HG03565 (cell line): ENCODE measurements around the gene CBX1.
A peak's percentile ranks its signal among the peaks of the same experiment; 100 is the strongest.
"Not testable (repeated sequence)": the region's sequence is repeated elsewhere in the genome, so short reads cannot be mapped to it uniquely, and the experiment has no call there.

Experiments
- ATAC-seq: cut with Tn5 transposase; IDR thresholded peaks from one replicate; pipeline ENCODE4 v1.9.1; 2021; ENCODE audit warnings: mild to moderate bottlenecking, moderate library complexity; ENCODE audit not compliant: unreplicated experiment

Gene CBX1

DNA sequence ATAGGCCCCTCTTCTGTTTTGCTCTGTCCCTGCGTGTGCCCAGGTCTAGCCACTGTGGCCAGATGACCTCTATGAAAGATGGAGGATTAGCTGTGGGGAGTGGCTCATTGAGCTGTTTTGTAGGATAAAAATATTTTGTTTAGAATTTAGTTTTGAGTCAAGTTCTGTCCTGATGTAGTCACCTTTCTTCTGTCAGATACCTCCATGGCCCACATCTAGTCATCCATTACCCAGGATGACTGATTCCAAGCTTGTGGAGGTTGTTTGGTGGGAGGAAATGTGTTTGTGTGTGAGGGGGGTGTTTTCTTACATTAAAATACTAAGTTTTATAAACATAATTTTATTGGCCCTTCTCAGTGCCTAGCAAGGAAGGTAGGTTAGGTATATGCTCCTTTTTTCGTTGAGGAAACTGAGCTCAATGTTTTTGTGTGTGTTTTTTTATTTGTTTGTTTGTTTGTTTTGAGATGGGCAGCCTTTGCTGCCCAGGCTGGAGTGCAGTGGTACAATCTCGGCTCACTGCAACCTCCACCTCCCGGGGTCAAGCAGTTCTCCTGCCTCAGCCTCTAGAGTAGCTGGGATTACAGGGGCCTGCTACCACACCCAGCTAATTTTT lies 22.6 kb upstream of the CBX1 start:
- no peak for ATAC-seq

DNA sequence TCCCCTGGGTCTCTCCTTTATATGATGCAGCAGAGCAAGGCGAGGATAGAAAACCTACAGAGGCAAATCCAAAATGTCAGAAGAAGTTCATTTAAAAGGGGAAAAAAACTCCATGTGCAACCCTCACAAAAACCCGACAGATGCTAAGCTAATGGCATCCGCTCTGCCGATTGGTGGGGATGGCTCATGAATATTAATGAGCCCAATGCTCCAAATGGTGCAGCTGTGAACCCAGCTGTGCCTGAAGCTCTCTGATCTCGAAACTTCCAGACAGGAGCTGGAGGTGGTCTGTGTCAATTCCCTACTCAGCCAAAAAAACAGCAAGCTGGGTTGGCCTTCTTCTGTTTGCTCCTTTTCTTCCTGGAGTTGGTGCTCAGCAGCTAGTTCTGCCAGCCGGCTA lies 21.8 kb upstream of the CBX1 start:
- no peak for ATAC-seq

DNA sequence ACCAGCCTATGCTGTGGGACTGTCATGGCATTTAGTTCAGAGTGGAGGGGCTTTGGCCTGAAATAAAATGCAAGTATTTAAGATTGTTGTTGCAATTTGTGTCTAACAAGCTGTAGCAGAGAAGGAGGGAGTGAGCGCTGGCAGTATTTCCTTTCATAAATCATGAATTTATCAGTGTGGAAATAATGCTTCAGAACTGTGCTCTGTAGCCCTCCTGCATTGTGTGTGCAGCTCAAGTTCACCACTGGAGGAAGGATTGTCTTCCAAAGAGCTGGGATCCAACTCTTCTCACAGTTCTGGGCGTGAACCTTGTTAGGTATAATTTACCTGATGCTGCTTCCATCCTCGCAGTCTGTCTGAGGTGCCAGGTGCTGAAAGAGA lies 21.4 kb upstream of the CBX1 start:
- ATAC-seq = no peak

DNA sequence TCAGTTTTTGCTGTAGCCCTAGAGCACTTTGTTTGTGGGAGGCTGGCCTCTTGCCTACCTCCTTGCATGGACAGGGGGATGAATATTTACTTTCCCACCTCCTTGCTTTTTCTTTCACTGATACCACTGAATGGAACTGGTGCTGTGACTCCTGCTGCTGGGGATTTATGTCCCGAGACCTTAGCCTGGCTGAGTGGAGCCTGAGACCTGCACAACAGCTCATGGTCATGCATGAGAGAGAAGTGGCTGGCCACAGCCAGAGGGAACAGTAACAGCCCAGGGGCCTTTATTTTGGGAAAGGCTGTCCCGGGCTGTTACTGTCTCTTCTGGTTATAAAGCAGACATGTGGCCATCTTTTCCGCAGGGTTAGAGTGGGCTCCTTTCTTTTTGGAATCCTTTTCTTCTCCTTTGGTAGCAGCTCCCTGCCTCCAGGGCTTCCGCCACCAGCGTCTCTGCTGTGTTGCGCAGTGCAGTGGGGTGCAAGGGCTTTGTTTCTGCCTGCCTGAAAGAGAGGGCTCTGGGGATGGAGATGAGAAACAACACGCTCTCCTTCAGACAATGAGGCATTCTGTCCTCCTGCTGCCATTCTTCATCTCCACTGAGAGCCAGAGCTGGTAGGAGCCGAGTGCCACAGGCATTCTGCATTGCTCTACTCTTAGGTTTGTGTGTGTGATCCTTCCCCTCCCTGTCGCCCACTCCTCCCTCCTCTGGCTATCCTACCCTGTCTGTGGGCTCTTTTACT lies 20.8 kb upstream of the CBX1 start:
- ATAC-seq = no peak

DNA sequence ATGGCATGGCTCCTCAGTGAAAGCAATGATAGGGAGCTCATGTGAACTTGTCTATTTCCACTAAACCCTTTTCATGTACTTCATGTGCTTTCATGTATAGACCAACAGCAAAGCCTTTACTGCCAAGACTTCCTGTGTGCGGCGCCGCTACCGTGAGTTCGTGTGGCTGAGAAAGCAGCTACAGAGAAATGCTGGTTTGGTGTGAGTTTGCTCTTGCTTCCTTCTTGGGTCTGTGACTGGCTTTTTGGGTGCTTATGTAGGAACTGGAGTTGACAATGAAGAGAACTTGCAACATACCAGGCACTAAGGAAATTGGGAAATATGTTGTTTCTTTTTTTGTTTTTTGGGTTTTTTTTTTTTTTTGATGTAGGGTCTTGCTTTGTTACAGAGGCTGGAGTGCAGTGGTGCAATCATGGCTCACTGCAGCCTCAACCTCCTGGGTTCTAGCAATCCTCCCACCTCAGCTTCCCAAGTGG lies 12.0 kb upstream of the CBX1 start:
- no peak for ATAC-seq

DNA sequence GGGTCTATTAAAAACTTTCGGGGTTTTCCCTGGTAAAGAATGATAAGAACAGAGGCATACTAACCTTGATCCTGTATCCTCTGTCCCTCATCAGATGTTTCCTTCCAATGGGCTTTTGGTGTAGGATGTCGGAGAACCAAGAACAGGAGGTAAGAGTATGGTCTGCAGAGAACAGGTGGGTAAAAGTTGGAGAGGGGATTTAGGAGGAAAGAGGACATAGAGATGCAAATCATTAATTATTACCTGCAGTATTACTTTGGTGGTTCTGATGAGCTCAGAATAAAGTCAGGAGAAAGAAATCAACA lies 10.6 kb upstream of the CBX1 start:
- ATAC-seq = no peak

DNA sequence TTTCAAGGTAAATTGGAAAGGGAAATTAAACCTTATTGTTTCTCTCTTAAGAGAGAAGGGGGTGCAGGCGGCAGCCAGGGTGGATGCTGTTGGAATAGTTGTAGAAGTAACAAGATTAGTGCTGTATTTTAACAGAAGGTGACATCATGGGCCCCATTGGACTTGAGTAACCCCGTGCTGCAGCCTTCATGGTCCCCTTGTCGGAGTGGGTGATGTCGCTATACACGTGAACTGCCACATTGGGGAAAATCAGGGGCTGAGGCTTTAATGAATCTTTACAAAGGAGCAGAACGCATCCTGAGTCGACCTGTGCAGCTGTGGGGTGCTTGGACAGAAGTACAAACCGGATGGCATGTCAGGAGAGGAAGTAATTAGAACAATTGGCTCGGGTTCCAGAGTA lies 9.5 kb upstream of the CBX1 start:
- no peak for ATAC-seq

DNA sequence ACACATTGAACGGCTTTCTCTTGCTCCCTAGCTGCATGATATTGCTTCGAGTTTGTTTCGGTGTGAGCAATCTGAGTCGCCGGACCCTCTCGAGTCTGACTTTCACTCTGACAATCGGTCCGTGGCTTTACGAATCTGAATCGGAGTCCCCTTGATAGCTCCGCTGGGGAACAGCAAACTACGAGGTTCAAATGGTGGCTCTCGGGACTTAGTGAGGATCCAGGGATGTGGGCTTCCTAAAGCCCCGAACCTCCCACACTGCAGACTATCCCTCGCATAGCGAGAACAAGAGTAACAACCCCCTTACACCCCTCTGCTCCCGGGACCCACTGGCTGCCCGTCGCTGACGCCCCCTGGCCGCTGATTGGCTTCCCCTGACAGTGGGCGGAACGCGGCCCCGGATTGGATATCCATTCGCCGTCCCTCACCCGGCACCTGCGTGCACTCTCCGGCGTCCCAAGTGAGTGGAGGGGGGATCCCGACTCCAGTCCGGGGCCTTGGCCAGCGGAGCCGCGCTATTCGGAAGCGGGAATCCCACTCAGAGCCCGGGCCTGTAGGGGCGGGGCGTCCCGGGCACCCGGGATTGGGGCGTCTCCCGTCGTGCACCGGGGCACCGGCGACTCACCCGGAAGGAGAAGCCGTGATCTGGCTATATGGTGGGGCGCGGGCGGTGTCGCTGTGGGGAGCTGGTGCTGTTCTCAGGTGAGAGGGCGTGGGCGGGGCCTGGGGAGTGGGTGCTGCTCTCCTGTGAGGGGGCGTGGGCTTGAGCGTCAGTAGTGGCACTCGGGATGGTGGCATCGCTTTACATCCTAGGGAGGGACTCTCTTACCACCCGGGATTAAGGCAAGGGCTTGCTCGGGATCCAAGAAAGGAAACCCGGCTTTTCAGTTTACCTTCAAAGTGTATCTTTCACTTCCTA lies 6.1 kb upstream of the CBX1 start, which contains the start of gene SNX11:
TSS of gene SNX11 (plus strand) at position 630 of the 919 bp plus-strand sequence. CDS start 4,278 bp downstream, outside the sequence.
- peak; percentile 54 for ATAC-seq

DNA sequence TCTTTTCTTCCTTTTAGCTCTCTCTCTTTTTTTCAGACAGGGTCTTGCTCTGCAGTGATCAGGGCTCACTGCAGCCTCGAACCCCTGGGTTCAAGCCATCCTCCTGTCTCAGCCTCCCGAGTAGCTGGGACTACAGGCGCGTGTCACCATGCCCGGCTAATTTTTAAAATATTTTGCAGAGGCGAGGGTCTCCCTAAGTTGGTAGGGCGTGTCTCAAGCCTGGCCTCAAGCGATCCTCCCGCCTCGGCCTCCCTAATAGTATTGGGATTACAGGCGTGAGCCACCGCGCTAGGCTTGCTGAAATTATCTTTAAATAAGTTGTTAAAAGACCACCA lies 5.5 kb upstream of the CBX1 start:
- ATAC-seq = no peak

DNA sequence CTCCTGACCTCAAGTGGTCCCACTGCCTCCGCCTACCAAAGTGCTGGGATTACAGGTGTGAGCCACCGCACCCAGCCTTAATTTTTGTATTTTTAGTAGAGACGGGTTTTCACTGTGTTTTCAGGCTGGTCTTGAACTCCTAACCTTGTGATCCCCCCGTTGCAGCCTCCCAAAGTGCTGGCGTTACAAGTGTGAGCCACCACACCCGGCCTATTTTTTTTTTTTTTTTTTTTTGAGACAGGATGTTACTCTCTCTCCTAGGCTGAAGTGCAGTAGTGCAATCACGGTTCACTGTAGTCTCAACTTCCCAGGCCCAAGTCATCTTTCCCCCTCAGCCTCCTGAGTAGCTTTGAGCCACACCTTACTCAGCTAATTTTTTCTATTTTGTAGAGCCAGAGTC lies 3.2 kb upstream of the CBX1 start:
- no peak for ATAC-seq

DNA sequence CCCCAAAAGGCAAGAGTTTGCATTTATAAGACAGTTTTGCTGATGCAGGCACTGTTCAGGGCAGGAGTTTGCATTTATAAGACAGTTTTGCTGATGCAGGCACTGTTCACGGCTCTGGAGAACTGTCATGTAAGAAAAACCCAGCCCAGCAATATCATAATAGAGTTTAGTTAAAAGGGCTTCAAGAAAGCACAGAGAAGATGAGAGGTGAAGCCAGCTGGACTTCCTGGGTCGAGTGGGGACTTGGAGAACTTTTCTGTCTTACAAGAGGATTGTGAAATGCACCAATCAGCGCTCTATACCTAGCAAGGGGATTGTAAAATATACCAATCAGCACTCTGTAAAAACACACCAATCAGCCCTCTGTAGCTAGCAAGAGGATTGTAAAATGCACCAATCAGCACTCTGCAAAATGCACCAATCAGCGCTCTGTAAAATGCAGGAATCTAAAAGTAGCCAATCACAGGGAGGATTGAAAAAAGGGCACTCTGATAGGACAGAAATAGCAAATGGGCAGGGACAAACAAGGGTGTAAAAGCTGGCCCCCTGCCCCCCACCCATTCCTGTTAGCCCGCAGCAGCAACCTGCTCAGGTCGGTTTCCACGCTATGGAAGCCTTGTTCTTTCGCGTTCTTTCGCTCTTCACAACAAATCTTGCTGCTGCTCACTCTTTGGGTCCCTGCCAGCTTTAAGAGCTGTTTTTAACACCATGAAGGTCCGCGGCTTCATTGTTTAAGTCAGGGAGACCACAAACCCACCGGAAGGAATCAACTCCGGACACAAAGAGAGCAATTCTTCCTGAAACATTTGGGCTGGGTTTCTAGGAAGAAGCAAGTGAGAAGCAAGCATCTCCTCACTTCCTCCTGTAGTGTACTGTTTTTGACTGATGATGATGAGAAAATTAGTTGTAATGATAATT lies 1.8 kb upstream of the CBX1 start:
- ATAC-seq = no peak

DNA sequence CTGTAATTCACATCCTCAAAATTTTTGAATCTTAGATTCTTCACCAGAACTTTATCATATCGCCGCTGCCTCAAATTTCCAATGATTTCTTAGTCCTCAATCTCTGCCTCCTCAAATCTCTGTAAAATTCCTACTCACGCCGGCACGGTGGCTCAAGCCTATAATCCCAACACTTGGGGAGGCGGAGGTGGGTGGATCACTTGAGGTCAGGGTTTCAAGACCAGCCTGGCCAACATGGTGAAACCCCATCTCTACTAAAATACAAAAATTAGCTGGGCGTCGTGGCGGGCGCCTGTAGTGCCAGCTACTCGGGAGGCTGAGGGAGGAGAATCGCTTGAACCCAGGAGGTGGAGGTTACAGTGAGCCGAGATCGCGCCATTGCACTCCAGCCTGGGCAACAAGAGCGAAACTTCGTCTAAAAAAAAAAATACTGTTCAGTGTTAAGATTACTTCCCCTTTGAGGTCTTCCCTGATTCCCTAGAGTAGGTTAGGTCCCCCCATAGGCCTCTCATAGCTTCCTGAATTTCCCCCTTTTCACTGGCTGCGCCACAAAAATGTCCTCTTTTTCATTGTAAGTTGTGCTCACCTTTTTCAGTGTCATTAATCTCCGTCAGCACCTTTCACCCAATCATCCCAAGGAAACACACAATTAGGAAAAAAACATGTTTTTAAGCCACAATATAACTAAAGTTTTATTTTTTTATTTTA lies 919 bp upstream of the CBX1 start:
- ATAC-seq = no peak

DNA sequence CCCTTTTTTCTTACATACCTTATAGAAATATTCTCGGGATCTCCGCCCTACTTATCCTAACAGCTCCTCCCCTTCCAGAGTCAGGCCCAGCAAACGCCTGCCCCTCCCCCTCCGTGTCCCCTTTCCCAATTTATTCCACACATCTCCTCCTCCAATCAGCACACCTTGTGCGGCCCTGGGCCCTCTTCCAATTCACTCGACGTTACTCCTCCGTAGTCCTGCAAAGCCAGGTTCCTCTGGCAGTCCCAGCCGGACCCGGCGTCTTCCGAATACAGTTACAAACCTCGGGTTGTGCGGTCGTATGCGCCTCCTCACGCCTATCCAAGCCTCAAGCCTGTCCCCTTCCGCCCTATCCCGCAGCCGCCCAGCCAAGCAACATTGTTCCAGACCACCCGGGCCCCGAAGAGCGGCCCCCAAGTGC lies 677 bp downstream of the CBX1 start:
- no peak for ATAC-seq

DNA sequence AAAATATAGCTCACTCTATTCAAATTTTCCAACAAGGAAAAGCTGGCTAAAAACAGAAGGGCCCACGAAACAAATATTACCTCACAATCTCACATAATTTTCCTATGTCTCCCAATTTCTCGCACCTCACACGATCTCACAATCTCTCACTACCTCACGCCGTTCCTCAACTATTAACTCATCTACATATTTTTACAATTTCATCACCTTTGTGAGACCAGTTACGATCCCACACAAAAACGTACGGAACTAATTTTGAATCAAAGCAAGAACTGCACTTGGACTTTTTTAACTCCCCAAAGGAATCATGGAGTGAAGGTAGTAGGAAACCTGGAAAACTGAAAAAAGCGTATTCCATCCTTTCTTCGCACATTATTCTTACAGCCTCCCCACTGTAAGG lies 1.1 kb downstream of the CBX1 start:
- ATAC-seq = no peak

DNA sequence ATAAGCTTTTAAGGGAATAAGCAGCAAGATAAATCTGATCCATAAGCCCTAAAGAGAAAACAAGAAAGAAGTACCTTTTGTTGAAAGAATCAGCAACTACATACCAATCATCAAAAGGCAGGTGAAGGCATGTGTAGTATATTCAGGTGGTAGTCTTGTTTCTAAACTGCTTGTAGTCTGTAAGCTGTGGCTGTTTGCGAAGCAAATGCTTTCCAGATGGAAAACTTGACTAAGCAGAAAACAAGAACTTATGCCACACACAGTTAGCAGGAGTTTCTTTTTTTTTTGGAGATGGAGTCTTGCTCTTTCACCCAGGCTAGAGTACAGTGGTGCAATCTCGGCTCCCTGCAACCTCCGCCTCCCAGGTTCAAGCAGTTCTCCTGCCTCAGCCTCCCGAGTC lies 5.7 kb downstream of the CBX1 start:
- ATAC-seq = no peak

DNA sequence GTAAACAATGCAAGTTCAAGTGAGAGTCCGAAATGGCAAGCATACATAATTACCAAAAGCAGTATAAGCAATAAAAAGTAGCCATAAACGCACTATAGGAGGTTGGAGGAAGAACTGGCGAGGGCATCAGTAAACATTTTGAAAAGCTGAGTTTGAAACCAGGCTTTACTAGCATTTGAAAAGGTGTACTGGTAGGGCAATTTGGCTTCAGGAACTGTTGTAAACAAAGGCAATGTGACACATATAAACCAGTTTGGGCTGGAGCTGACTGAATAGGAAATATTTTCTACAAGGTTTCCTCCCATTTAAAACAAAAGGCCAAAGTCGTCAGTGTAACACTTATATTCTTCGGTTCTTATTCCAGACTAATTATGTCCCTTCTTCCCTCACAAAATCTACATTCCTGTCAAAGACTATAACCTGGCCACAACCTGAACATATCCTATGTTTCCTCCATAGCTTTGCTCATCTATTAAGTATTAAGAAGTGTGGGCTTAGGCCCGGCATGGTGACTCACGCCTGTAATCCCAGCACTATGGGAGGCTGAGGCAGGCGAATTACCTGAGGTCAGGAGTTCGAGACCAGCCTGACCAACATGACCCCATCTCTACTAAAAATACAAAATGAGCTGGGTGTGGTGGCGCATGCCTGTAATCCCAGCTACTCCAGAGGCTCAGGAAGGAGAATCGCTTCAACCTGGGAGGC lies 7.8 kb downstream of the CBX1 start:
- ATAC-seq = no peak

DNA sequence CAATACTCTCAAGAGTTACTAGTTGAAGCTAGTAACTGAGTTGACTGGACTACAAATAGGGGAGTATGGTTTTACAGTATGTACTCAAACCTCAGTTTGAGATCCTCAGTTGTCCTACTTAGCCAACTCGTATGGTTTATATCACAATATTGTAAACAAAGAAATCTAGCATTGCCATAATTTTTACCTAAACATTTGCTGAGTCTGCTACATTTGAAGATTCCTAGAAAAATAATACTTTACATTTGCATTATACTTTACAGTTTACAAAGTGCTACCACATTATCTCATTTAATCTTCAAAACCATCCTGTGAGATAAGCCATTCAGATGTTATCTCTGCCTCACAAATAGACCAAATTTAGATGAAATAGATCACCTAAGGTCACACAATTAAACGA lies 16.3 kb downstream of the CBX1 start:
- no peak for ATAC-seq

DNA sequence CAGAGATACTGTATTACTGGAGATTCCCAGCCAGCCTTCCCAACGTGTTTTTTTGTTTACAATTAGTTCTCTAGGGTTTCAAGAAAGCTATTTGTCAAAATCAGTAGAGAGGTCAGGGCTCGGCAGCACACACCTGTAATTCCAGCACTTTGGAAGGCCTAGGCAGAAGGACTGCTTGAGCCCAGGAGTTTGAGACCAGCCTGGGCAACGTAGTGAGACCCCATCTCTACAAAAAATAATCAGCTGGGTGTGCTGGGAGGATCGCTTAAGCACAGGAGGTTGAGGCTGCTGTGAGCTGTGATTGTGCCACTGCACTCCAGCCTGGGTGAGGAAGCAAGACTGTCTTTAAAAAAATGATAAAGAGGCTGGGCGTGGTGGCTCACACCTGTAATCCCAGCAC lies 19.4 kb downstream of the CBX1 start:
- ATAC-seq = no peak

DNA sequence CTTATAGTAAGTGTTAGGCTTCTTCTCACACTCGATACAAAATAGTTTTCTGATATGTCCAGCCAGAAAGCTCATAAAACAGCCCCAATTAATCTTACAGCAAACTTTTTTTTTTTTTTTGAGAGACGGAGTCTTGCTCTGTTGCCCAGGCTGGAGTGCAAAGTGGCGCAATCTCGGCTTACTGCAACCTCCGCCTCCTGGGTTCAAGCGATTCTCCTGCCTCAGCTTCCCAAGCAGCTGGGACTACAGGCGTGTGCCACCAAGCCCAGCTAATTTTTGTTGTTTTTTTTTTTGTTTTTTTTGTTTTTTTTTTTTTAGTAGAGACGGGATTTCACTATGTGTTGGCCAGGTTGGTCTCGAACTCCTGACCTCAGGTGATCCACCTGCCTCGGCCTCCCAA lies 24.1 kb downstream of the CBX1 start:
- ATAC-seq = not testable (repeated sequence)
